ENCODE results near the gene CRIM1.

Gene CRIM1

DNA sequence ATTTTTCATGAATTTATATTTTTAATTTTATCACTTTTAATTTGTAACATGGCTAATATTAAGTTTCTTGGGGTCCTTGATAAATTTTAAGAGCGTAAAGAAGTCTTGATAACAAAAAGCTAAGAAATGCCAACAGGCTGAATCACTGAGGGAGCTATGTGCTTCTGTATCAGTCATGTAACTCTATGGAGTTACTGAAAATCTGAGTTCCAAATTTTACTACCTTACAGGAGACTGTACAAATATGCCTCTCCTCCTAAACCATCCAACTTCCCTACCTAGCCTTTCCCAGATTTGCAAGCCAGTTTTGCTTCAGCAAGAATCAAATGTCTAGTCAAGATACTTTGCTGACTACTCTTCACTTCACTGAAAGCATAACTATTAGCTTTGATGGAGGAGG is 206.7 kb downstream of the CRIM1 start:
- no peak for DNase-seq

DNA sequence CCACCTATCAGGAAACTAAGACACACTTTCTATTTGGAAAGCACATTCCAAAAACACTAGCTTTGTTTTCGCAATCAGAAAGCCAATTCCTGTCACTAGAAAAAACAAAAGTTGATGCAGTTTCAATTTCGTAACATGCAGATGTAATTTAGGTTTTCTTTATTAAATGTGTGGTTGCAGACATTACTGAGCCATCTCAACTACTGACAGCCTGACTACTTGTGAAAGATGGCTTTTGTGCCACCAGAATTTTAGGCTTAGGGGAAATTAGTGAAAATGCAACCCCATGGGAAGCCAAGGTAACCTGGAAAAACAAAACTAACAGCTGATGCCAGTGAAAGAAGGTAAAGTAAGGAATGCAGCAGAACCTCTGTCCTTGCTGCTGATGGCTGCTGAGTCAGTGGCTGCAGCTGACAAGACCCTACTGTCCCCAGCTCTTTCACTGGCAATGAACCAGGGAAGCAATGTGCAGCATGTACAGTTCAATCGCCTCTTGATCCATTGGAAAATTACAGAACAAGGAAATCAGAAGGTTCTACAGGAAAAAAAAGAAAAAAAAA is 207.5 kb downstream of the CRIM1 start:
- DNase-seq, result peak in 1 of 5 donors; percentile 4

DNA sequence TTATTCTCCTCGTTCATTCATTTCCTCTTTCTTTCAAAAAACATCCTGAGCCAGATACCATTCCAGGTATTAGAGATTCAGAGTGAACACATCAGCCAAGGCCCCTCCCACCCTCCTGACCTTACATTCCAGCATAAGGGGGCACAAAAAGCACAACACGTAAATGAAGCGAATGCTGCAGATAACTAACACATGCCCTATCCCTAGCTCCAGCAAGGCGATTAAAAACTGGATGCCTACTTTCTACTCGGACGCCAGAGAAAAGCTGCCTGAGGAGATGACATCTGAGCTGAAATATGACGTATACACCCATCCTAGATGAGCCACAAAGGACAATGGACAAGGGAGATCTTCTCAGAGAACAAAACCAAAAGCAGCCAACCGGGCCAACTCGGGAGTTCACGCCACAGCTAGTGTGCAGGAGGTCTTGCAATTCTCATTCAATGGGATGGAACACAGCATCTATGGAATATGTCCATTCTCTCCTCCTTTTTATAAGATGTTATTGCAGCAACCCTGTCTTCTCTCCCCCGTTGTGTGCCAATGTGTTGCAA is 208.9 kb downstream of the CRIM1 start:
- DNase-seq, result no peak

DNA sequence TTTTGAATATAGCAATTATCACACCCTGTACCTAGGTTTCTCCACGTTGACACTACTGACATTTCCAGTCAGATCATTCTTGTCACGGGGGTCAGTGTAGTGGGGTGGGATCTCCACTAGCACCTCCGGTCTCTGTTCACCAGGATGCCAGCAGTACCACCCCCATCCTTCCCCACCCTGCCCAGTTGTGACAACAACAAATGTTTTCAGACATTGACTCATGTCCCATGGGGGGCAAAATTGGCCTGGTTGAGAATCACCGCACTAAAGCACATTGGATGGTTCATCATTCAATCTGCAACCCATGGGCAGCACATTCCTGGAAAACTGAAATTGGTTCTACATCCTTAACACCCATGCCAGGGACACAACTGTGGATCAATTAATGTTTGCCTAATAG is 210.1 kb downstream of the CRIM1 start:
- DNase-seq, result no peak

DNA sequence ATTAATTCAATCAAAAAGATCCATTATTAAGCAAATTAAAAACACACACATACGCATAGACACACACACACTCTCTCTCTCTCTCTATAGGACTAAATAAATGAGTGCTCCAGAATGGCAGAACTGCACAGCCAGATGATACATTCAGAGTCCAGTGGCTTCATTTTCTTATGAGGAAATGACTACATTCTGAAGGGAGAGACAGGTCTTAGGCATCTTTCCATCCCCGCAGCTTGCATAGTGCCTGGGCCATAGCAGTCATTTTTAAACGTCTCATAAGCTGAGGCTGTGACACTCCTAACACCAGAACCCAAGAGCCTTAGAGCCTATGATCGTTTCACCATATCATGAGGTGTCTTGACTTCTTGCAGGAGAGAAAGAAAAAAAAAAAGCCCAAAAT is 211.3 kb downstream of the CRIM1 start:
- no peak for DNase-seq

DNA sequence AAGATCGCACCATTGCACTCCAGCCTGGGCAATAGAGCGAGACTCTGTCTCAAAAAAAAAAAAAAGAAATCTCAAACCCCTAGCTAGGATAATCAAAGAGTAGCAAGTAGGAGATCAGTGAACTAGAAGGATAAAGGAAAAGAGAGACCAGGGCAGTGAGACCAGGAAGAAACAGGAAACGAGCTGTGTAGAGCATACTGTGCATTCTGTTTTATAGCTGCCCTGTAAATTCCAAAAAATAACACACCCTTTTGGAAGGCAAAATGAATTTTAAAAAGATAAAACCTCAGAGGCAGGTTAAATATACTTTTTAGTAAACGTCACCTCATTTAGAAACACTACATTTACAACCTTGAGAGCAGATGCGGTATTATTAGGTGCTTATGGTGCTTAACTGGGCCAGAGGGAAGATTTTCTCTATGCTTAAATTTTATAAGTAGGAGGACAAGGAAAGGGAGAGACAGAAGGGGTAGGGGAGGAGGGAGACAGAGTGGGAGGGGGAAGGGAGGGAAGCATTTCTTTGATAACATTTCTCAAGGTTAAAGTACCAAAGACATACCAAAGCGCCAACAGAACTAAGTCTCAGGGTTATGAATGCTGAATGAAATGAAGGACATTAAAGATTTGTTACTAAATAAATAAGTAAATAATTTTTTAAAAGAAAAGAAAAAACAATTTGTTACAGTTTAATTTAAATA is 212.3 kb downstream of the CRIM1 start:
- no peak for DNase-seq

DNA sequence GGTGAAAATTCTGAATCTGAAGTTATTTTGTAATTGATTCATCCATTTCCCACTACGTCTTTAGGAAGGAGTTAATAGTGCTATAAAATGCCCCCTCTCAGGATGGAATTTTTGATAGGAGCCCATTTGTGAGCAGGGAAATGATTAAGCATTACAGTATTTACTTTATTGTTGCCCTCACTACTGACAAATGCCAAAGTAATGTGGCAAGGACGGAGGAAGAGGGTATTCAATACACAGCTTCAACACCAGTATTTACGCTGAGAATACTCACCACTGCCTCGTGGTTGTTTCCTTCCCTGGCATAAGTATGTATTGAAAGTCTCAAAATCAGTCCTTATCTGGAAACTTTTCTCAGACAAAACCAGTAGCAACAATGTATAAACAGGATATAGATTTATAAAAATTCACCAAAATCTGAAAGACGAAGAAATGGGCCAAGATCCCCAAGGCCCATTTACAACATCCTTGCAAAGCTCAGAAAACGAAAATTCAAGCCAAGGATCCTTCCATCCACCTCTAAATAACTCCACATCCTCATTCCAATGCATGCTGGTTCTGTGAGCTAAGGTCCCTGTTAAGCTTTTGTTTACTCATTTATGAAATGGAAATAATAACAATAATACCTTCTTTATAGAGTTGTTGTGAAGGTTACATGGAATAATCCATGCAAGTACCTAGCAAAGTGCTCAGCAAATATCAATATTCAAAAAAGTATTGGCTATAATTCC is 213.1 kb downstream of the CRIM1 start:
- no peak for DNase-seq

DNA sequence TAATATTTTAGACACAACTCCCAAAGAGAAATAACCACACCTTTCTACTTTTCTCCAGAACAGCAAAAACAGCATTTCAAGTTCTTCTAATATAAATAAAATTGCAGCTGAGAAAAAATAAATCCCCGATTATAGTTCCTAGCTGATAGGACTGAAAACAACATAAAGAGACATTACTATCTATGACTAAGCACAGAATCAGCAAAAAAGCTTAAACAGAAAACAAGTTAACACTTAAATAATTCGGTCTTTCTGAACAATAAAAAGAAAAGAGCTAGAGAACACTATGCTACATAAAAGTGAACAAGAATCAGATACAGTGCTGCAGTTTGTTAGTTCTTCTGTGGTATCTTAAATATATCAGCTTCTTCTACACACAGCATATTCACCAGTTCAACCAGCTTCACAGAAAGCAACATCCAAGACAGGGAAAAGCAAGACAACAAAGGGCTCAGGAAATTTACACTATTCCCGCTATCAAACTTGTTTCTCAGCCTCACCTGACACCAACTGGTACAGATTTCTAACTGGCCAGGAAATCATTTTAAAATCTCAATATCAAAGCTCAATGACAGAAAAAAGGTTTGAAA is 213.8 kb downstream of the CRIM1 start:
- DNase-seq, result no peak

DNA sequence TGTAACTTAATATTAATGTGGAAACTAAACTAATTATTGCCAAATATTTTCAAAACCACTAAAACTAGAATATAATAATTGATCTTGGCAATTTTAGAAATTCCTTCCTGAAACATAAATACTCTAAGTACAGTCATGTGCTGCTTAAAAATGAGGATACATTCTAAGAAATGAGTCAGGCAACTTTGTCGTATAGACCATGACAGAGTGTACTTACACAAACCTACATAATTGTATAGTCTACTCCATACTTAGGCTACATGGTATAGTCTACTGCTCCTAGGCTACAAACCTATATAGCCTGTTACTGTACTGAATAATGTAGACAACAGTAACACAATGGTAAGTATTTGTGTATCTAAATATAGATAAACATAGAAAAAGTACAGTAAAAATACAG is 214.8 kb downstream of the CRIM1 start:
- DNase-seq, result no peak

DNA sequence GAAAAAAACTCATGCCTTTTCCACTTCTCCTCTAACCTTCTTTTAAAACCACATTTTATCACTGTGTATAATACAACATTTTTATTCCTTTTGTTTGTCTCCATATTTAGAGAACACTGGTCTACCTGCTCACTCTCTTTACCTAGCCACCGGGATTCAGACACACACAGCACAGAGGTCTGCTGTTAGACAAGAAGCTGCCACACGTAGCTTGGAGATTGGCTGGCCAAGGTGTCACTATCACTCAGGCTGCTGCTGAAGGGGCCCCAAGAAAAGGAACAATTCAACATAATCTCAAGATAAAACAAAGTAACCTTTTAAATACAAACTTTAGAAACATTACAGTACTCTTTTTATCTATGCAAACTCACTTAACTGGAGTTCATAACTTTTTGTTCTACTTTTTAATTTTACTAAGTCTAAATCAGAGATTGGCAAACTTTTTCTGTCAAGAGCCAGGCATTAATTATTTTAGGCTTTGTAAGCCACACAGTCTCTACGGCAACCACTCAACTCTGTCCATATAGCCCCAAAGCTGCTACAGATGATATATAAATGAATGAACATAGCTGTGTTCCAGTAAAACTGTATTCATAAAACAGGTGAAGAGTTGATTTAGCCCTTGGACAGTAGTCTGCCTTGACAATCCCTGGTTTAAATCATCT is 216.6 kb downstream of the CRIM1 start:
- no peak for DNase-seq

DNA sequence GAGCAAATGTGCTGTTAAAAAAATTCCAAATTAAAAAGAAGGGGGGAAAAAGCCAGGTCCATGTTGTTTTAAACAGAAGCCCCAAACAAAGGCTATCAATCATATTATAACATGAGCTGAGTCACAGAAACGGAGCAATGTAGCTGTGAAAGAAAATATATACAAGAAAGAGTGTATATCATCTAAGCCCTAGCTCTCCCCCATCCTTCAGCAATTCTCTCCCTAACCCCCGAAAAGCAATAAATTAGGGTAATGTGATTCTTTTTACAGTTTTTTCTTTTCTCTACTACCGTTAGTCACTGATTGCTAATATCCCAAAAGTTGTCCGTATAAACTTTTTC is 217.1 kb downstream of the CRIM1 start:
- DNase-seq, result no peak

DNA sequence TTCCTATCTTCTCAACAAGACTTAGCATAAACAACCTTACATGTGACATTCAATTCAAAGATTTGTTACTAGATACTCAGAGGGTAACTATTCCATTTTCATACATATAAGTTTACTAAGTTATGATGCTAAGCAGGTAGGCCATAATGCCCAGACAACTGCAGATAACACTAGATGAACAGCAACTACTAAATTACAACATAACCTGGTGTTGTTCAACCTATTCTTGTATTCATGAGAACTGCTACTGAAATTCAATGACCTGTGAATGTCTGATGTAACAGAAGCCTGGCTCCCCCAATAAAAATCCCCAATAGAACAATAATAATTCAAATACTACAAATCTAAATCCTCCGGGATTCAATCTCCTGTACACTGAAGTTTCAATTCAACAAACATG is 217.6 kb downstream of the CRIM1 start:
- no peak for DNase-seq

DNA sequence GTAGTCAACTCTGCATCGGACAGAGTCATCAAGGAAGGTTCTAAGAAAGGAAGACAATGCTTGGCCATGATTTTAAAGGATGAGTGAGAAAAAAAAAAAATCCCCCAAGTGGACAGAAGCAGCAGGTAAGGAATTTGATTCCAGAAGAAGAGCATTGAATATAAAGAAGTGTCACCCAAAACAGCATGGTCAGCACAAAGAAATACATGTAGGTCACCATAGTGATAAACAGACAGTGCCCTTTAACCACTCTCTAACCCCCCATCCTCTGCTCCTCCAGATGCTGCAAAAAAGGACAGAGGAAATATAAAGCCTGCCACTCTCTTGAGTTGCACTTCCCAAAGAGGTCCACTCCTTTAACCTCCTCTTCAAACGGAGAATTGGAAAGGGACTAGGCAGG is 219.0 kb downstream of the CRIM1 start:
- DNase-seq, result no peak

DNA sequence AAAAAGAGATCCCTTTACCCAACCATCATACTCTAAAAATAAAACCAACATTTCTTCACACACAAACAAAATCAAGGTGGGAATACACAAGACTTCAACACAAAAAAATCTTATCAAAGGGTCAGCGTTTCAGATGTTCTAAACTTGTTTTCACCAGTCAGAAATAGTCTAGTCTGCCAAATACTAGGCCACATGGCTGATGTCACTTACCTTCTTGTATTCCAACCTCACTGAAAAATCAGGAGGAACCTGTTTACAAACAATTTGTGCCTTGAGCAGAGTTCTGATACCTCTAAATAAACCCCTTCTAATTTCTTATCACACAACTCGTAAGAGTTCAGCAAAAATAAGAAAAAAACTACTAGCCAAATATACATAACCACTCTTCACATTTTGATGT is 222.3 kb downstream of the CRIM1 start:
- DNase-seq, result no peak

DNA sequence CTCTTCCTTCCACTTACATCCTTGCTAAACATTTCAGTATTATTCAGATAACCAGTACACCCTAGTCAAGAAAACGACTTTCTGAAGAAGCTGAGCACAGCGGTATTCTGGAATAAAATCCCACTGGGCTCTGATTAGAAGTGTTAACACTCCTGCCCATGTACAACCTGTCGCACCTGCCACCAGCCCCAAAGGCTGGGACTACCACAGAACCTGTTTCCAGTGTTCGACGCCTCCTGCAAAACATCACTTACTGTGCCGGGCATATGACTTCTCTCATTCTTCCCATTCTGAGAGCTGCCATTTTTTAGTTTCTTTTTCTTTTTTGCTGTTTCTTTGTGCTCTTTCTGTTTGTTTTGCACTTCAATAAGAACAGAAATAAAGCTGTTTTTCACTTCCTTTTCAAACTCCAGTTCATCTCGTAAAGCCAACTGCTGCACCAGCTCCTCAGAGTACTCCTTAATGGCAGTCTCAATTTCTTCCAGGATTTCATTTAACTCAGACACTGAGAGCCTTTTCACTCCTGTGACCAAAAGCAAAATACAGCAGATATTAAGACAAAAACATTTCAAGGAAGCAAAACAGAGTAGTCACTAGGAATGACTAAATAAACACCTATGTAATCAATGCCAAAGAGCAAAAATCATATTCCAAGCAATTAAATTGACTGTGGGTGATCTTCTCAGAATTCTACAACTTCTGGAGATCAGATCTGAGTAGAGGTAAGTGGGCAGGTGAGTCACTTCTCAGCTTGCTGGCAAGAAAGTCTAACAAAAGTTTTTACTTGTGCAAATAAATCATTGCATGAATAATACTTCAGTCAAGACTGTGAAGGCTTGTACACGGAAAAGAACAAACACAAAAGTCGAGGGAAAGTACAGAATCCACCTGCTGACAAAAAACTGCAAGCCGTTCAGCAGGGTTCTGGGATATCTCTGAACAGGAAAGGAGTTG is 223.0 kb downstream of the CRIM1 start:
- peak in 1 of 5 donors; percentile 8 for DNase-seq

DNA sequence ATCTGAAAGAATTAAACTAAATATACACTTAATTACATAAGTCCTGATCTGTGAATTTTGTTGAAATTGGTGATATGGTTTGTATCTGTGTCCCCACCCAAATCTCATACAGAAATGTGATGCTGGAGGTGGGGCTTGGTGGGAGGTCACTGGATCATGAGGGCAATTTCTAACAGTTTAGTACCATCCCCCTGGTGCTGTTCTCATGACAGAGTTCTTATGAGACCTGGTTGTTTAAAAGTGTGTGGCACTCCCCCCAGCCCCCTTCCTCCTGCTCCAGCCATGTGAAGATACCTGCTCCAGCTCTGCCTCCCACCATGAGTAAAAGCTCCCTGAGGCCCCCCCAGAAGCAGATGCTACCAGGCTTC is 223.7 kb downstream of the CRIM1 start:
- no peak for DNase-seq

DNA sequence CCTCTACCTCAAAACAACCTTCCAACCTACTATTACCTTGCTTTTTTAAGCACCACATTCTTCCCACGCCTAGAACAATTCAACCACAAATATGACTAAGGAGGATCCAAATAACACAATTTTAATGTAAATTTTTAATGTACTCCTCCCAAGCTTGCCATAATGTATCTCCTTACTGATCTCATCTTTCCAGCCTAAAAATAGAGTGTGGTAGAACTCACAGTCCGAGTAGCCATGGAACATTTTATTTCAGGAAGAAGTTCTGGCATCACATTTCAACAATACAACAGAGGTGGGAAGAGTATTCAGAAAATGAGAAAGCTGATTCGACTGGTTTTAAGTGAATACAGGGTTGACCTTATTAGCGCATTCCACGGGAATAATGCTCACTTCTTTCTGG is 227.0 kb downstream of the CRIM1 start:
- DNase-seq, result no peak

DNA sequence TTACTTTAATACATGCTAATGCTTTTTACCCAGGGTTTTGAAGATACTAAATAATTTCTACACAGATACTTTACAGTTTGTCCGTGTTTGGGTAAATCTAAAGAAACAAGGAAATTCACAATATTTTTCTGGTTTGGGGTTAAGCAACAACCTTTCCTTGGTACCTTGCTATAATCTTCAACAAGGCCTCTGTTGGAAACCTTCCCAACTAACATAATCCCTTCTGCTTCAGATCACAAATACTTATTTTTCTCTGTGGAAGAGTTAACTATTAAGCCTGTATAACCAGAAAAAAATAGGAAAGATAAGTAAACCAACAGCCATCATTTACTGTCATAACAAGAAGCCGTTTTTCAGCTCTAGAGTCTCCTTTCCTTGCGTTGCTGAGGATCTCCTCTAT is 227.4 kb downstream of the CRIM1 start:
- DNase-seq, result no peak

DNA sequence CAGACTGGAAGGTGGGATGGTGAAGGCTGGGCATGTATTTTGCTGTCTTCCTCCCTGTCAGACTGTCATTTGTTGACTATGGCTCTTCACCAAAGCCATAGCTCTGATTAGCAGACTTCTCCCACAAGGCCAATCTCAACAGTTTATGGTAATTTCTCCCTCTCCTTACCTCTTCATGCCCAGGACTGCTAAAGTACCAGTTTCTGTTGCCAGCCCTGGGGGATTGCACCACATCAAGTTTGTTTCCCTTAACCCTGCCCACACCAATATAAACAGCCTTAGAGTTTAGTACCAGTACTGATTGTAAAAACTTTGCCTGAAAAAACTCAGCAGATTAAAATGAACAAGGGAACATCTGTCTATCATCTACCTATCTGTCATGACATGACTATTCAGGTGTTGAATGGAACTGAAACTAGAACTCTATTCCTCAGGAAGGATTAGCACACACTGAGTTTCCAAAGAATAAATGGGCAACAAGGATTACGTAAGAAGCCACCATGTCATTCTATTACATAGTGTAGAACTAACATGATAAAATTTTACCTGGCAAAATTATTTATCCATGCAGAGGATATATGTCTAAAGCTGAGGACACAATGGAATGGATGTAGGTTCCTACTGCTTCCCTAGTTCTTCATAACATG is 228.7 kb downstream of the CRIM1 start:
- no peak for DNase-seq

DNA sequence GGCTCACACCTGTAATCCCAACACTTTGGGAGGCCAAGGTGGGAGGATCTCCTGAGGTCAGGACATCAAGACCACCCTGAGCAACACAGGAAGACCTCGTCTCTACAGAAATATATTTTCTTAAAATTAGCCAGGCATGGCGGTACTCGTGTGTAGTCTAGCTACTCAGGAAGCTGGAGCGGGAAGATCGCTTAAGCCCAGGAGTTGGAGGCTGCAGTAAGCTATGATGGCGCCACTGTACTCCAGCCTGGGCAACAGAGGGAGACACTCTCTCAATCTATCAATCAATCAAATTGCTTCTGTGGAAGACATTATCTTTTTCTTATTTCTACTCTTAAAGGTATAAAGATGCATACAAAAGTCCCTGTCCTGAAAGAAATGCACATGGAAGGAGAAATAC is 231.1 kb downstream of the CRIM1 start:
- no peak for DNase-seq

DNA sequence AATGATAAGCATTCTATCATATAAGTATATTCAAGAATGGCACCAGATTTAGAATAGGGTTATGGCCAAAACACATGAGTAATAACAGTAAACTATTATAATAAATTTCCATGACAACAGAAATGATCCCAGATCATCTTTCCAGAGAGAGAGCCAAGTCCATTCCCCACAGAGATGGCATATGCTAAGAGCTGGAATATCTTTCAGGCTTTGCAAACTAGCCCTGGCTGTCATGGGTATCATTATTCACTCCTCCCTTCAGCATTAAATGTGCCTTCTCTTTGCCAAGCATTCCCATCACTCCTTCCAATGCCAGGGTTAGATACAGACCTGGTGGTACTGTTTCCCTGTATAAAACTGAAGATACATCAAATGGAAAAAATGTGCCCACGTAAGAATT is 231.5 kb downstream of the CRIM1 start:
- no peak for DNase-seq

DNA sequence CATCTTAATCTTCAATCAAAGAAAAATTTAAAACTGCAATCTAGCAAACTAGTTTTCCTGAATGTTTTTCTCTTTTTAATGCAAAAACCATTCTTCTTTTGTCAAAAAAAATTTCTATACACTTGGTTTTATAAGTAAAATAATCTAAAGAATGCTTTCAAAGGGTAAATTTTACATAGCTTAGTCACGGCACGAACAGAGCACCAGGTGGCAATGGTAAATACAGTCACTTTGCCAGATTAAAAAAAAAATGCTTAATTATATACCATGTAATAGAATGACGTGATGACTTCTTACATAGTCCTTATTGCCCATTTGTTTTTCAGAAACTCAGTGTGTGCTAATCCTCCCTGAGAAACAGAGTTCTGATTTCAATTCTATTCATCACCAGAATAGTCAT is 232.0 kb downstream of the CRIM1 start:
- no peak for DNase-seq

Data from T-helper 1 cell (primary cell).